HepG2 (cell line): ENCODE measurements around the gene CASKIN2. TPM values are rescaled to one million over a fixed set of nuclear protein-coding genes. Genes with fewer than 3 reads are reported as not detected.

Source experiments
- ASH2L ChIP-seq: fragments of 300-600, 200-600 bp; sonication (generic); IDR thresholded peaks from 2 replicates; pipeline ENCODE4 v1.7.0; 2017; ENCODE audit warnings: low read depth, mild to moderate bottlenecking, moderate library complexity, mixed read lengths, low read length; ENCODE audit not compliant: insufficient read length
- CBFB ChIP-seq: sonication (generic); formaldehyde crosslinking; IDR thresholded peaks from 2 replicates; pipeline ENCODE4 v1.4.0; 2020; ENCODE audit warnings: missing genetic modification reagents
- ESRRA ChIP-seq: sonication (generic); formaldehyde crosslinking; IDR thresholded peaks from 2 replicates; pipeline ENCODE4 v1.5.1; 2020; ENCODE audit warnings: mild to moderate bottlenecking, low read depth, missing genetic modification reagents
- FOSL2 ChIP-seq: sonication (generic); formaldehyde crosslinking; IDR thresholded peaks from 2 replicates; pipeline ENCODE4 v1.4.0; 2020; ENCODE audit warnings: missing genetic modification reagents
- FOXK2 ChIP-seq: fragments of 450-650 bp; IDR thresholded peaks from 2 replicates; pipeline ENCODE4 v1.6.1; 2016
- HMGA1 ChIP-seq: sonication (generic); formaldehyde crosslinking; conservative IDR thresholded peaks from 2 replicates; pipeline ENCODE4 v1.4.0; 2020; ENCODE audit warnings: missing genetic modification reagents
- IRX3 ChIP-seq: sonication (generic); formaldehyde crosslinking; IDR thresholded peaks from 2 replicates; pipeline ENCODE4 v1.8.1; 2023; ENCODE audit warnings: mild to moderate bottlenecking, low read depth, missing genetic modification reagents, borderline replicate concordance
- JUN ChIP-seq: sonication (generic); formaldehyde crosslinking; IDR thresholded peaks from 2 replicates; pipeline ENCODE4 v1.4.0; 2020; ENCODE audit warnings: mild to moderate bottlenecking, missing genetic modification reagents
- KDM6A ChIP-seq: IDR thresholded peaks from 2 replicates; pipeline ENCODE4 v1.6.1; 2016; ENCODE audit warnings: low read depth
- MBD4 ChIP-seq: IDR thresholded peaks from 2 replicates; pipeline ENCODE4 v1.6.1; 2012; ENCODE audit warnings: low read length, inconsistent platforms, borderline replicate concordance
- MTF1 ChIP-seq: sonication (generic); formaldehyde crosslinking; IDR thresholded peaks from 2 replicates; pipeline ENCODE4 v1.5.0; 2020; ENCODE audit warnings: missing genetic modification reagents
- NFKB2 ChIP-seq: sonication (generic); formaldehyde crosslinking; IDR thresholded peaks from 2 replicates; pipeline ENCODE4 v1.4.0; 2020; ENCODE audit warnings: missing genetic modification reagents, borderline replicate concordance
- RFX3 ChIP-seq: IDR thresholded peaks from 2 replicates; pipeline ENCODE4 v1.6.1; 2016; ENCODE audit warnings: missing biosample characterization, missing genetic modification reagents
- SMARCE1 ChIP-seq: fragments of 450-650 bp; IDR thresholded peaks from 2 replicates; pipeline ENCODE4 v1.6.1; 2017; ENCODE audit warnings: borderline replicate concordance
- TBP ChIP-seq: sonication (generic); formaldehyde crosslinking; IDR thresholded peaks from 2 replicates; pipeline ENCODE4 v1.5.0; 2020; ENCODE audit warnings: missing genetic modification reagents
- XBP1 ChIP-seq: sonication (generic); formaldehyde crosslinking; IDR thresholded peaks from 2 replicates; pipeline ENCODE4 v1.5.0; 2020; ENCODE audit warnings: missing genetic modification reagents
- ZFP62 ChIP-seq: sonication (generic); formaldehyde crosslinking; IDR thresholded peaks from 2 replicates; pipeline ENCODE4 v1.4.0; 2020; ENCODE audit warnings: missing genetic modification reagents
- ZFP91 ChIP-seq: sonication (generic); formaldehyde crosslinking; IDR thresholded peaks from 2 replicates; pipeline ENCODE4 v1.9.0; 2022; ENCODE audit warnings: missing genetic modification reagents, mild to moderate bottlenecking, borderline replicate concordance
- ZNF3 ChIP-seq: IDR thresholded peaks from 2 replicates; pipeline ENCODE4 v1.7.0; 2017; ENCODE audit warnings: inconsistent platforms
- ZNF501 ChIP-seq: sonication (generic); formaldehyde crosslinking; IDR thresholded peaks from 2 replicates; pipeline ENCODE4 v1.5.1; 2020; ENCODE audit warnings: mild to moderate bottlenecking, moderate library complexity, missing genetic modification reagents
- ZNF510 ChIP-seq: sonication (generic); formaldehyde crosslinking; IDR thresholded peaks from 2 replicates; pipeline ENCODE4 v1.4.0; 2020; ENCODE audit warnings: low read depth, mild to moderate bottlenecking, missing genetic modification reagents
- ZNF614 ChIP-seq: IDR thresholded peaks from 2 replicates; pipeline ENCODE4 v1.6.1; 2018; ENCODE audit warnings: missing biosample characterization, missing genetic modification reagents, inconsistent platforms, borderline replicate concordance
- ZNF737 ChIP-seq: sonication (generic); formaldehyde crosslinking; IDR thresholded peaks from 2 replicates; pipeline ENCODE4 v1.5.0; 2020; ENCODE audit warnings: missing genetic modification reagents, mild to moderate bottlenecking, borderline replicate concordance
- polyA plus RNA-seq, 8 experiments: library from polyadenylated mRNA; depleted of rRNA in 3 of 8; stranded (reverse) in 7 of 8; unstranded in 1 of 8; fragments of >200 nt; fragmentation: Illumina TruSeq in 4 of 8; extraction: Trizol in 4 of 8; gene quantifications; 2 replicates each; pipeline versions ENCODE4 v1.2.1 to v1.2.3, GENCODE V29; 2011 to 2016; ENCODE audit warnings: low read depth in 4 of 8, missing spikeins in 1 of 8, mixed read lengths in 1 of 8; ENCODE audit not compliant: insufficient read depth in 1 of 8
- total RNA-seq, 5 experiments: library from RNA; depleted of rRNA; stranded (reverse); fragments of >200 nt; fragmentation: Illumina TruSeq; extraction: Trizol; gene quantifications; 2 replicates each; pipeline ENCODE4 v1.2.3, GENCODE V29; 2016; ENCODE audit warnings: low read depth in 1 of 5
- TF ChIP-seq, protein P1 (sequence below): sonication (generic); formaldehyde crosslinking; IDR thresholded peaks from 2 replicates; pipeline ENCODE4 v1.4.0; 2020; ENCODE audit warnings: missing genetic modification reagents, borderline replicate concordance
- TF ChIP-seq, protein P2 (sequence below): sonication (generic); formaldehyde crosslinking; IDR thresholded peaks from 2 replicates; pipeline ENCODE4 v1.4.0; 2020; ENCODE audit warnings: missing genetic modification reagents
- TF ChIP-seq, protein P3 (sequence below): sonication (generic); formaldehyde crosslinking; IDR thresholded peaks from 2 replicates; pipeline ENCODE4 v1.4.0; 2020; ENCODE audit warnings: missing genetic modification reagents

CASKIN2 gene
- total and polyA plus RNA-seq, 2 of the 13 experiments (the other 11 are each of a cell fraction or from before 2014, with no cell fraction given) = 5.2 to 7.8 TPM

GRCh38 chr17:75524970-75525805, 9.9 kb upstream of the CASKIN2 start, which contains the start of gene LLGL2 (continued):
- TF ChIP-seq MBD4 (no peak), JUN (CRISPR knock-in tag) (no peak), IRX3 (CRISPR knock-in tag) (peak; percentile 60; the same call in 1 of the 2 replicates), FOXK2 (no peak), ESRRA (CRISPR knock-in tag) (peak; percentile 47; the same call in 1 of the 2 replicates), CBFB (peak; percentile 64; the same call in 1 of the 2 replicates), RFX3 (CRISPR knock-in tag) (no peak), ZFP62 (CRISPR knock-in tag) (no peak; the same call in 1 of the 2 replicates), XBP1 (CRISPR knock-in tag) (peak; percentile 67; the same call in 1 of the 2 replicates), ZNF614 (no peak), ZNF3 (CRISPR knock-in tag) (no peak), HMGA1 (CRISPR knock-in tag) (no peak), TBP (no peak), KDM6A (CRISPR knock-in tag) (no peak), MTF1 (CRISPR knock-in tag) (no peak), ZNF510 (CRISPR knock-in tag) (0 out of 2 replicates have a peak, but pooled peaks have one; percentile 90), ZNF501 (CRISPR knock-in tag) (peak; percentile 87; the same call in 1 of the 2 replicates), SMARCE1 (no peak), NFKB2 (CRISPR knock-in tag) (peak; percentile 74; the same call in 1 of the 2 replicates), ZFP91 (CRISPR knock-in tag) (peak; percentile 93; the same call in 1 of the 2 replicates), ZNF737 (CRISPR knock-in tag) (no peak), ASH2L (peak; percentile 71), FOSL2 (CRISPR knock-in tag) (peak; percentile 4)
- TF ChIP-seq, protein P1, sequence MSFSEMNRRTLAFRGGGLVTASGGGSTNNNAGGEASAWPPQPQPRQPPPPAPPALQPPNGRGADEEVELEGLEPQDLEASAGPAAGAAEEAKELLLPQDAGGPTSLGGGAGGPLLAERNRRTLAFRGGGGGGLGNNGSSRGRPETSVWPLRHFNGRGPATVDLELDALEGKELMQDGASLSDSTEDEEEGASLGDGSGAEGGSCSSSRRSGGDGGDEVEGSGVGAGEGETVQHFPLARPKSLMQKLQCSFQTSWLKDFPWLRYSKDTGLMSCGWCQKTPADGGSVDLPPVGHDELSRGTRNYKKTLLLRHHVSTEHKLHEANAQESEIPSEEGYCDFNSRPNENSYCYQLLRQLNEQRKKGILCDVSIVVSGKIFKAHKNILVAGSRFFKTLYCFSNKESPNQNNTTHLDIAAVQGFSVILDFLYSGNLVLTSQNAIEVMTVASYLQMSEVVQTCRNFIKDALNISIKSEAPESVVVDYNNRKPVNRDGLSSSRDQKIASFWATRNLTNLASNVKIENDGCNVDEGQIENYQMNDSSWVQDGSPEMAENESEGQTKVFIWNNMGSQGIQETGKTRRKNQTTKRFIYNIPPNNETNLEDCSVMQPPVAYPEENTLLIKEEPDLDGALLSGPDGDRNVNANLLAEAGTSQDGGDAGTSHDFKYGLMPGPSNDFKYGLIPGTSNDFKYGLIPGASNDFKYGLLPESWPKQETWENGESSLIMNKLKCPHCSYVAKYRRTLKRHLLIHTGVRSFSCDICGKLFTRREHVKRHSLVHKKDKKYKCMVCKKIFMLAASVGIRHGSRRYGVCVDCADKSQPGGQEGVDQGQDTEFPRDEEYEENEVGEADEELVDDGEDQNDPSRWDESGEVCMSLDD = peak; percentile 60; the same call in 1 of the 2 replicates
- TF ChIP-seq, protein P2, sequence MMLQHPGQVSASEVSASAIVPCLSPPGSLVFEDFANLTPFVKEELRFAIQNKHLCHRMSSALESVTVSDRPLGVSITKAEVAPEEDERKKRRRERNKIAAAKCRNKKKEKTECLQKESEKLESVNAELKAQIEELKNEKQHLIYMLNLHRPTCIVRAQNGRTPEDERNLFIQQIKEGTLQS (CRISPR knock-in tag) = peak; percentile 17; the same call in 1 of the 2 replicates
- TF ChIP-seq, protein P3, sequence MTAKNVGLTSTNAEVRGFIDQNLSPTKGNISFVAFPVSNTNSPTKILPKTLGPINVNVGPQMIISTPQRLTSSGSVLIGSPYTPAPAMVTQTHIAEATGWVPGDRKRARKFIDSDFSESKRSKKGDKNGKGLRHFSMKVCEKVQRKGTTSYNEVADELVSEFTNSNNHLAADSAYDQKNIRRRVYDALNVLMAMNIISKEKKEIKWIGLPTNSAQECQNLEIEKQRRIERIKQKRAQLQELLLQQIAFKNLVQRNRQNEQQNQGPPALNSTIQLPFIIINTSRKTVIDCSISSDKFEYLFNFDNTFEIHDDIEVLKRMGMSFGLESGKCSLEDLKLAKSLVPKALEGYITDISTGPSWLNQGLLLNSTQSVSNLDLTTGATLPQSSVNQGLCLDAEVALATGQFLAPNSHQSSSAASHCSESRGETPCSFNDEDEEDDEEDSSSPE (CRISPR knock-in tag) = peak; percentile 85
